GM12874 (cell line): Measurements from ENCODE around the gene MAP4.

Experiments used
- CTCF ChIP-seq: IDR thresholded peaks from 2 replicates; pipeline ENCODE4 v1.5.1; 2011; ENCODE audit warnings: low read depth, mild to moderate bottlenecking, control low read depth, low read length, moderate library complexity; ENCODE audit not compliant: insufficient read depth

The MAP4 gene

GRCh38 chr3:48039487-48040190 lies 23.4 kb upstream of the MAP4 start:
- no peak for TF ChIP-seq CTCF

GRCh38 chr3:48038971-48039481 lies 22.8 kb upstream of the MAP4 start:
- no peak for TF ChIP-seq CTCF

GRCh38 chr3:48034000-48034516 lies 17.8 kb upstream of the MAP4 start:
- TF ChIP-seq CTCF: no peak

GRCh38 chr3:48030188-48030587 lies 14.0 kb upstream of the MAP4 start:
- no peak for TF ChIP-seq CTCF

GRCh38 chr3:48026951-48027908 lies 11.0 kb upstream of the MAP4 start:
- TF ChIP-seq CTCF: no peak

GRCh38 chr3:48026098-48026497 lies 9.9 kb upstream of the MAP4 start:
- TF ChIP-seq CTCF: no peak

GRCh38 chr3:48024401-48024800 lies 8.2 kb upstream of the MAP4 start:
- TF ChIP-seq CTCF: no peak
